HG02885 (cell line): Measurements from ENCODE around the gene MAP1A.
"Not testable (repeated sequence)": the region's sequence is repeated elsewhere in the genome, so short reads cannot be mapped to it uniquely, and the experiment has no call there.

Experiments used
- ATAC-seq: cut with Tn5 transposase; IDR thresholded peaks from one replicate; pipeline ENCODE4 v1.9.1; 2021; ENCODE audit warnings: mild to moderate bottlenecking; ENCODE audit not compliant: unreplicated experiment, poor library complexity

Gene MAP1A

GRCh38 chr15:43528542-43529007, 11.2 kb downstream of the MAP1A start:
- ATAC-seq = no peak

- ATAC-seq = no peak
Measured at GRCh38 chr15:43529141-43529540, 11.7 kb downstream of the MAP1A start.

- ATAC-seq = no peak
Measured at GRCh38 chr15:43529587-43530345, 12.4 kb downstream of the MAP1A start.

- no peak for ATAC-seq
Measured at GRCh38 chr15:43531018-43531670, 13.7 kb downstream of the MAP1A start.

DNA sequence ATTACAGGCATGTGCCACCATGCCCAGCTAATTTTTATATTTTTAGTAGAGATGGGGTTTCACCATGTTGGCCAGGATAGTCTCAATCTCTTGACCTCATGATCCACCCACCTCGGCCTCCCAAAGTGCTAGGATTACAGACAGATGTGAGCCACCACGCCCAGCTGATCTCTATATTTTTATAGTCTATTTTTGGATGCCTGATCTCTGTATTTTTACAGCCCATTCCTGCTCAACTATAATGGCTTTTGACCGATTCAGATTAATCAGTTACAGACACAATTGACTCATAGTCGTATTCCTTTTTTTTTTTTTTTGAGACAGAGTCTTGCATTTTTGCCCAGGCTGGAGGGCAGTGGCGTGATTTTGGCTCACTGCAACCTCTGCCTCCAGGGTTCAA, 15.4 kb downstream of the MAP1A start:
- not testable (repeated sequence) for ATAC-seq

DNA sequence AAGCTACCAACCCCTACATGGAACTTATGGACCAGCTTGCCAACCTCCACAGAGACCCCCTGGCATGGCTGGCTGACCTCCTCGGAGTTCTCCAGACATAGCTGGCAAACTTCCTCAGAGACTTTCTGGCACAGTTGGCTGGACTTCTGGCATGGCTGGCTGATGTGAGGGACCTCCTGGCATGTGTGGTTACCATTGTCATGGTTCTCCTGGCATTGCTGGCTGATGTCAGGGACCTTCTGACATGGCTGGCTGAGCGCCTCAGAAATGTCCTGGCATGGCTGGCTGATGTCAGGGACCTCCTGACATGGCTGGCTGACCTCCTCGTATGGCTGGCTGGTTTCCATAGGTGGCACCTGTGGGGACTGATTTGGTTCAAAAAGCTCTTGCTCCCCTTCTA, 17.5 kb downstream of the MAP1A start:
- no peak for ATAC-seq

- ATAC-seq = no peak
Measured at GRCh38 chr15:43538091-43538490, 20.7 kb downstream of the MAP1A start.

DNA sequence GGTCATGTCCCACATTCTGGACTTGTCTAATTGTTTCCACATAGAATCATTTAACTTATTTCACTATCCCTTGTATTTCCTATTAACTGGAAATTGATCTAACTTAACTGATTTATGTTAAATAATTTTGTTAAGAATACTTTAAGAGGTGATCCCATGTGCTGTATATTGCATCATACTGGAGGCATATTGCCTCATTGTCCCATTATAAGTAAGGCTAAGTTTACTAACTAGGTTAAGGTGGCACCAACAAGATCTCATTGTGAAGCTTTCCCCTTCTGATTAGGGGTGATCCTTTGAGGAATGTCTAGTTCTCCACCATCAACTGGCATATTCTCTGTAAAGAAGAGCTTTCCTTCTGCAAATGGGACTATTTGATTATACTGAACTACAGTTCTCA, 24.4 kb downstream of the MAP1A start:
- no peak for ATAC-seq

DNA sequence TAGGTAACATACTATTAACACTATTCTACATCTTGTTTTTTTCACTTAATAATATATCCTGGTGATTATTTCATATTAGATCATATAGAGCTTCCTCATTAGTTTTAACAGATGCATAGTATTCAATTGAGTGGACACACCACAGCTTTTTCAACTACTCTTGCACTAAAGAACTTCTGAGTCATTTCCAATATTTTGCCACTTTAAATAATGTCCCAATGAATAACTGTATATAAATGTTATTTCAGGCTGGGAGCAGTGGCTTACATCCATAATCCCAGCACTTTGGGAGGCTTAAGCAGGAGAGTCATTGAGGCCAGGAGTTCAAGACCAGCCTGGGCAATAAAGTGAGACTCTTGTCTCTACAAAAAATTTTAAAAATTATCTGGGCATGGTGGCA, 26.9 kb downstream of the MAP1A start:
- ATAC-seq = no peak

DNA sequence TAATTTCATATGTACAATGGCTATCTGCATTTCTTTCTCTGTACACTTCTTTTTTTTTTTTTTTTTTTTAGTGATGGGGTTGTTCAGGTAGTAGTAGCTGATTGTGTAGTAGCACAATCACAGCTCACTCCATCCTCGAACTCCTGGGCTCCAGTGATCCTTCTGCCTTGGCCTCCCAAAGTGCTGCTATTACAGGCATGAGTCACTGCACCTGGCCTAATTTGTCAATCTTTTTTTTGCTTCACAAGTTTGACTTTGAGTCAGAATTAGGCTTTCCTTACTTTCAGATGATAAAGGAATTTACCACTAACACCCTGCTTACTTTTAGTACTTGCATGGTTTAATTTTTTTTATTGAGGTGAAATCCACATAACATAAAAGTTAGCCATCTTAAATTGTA, 28.0 kb downstream of the MAP1A start:
- ATAC-seq = no peak

- no peak for ATAC-seq
Measured at GRCh38 chr15:43547539-43547938, 30.1 kb downstream of the MAP1A start.

- no peak for ATAC-seq
Measured at GRCh38 chr15:43550527-43551363, 33.3 kb downstream of the MAP1A start.

GRCh38 chr15:43552256-43552655, 34.8 kb downstream of the MAP1A start:
- ATAC-seq = no peak

DNA sequence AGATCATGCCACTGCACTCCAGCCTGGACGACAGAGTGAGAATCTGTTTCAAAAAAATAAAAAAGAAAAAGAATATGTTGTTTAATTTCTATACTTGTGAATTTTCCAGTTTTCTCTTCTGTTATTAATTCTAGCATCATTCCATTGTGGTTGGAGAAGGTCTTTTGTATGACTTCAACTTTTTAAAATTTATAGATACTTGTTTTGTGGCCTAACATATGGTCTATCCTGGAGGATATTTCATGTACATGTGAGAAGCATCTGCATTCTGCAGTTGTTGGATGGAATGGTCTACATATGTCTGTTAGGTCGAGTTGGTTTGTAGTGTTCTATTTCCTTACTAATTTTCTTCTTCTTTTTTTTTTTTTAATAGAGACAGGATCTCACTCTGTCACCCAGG, 35.6 kb downstream of the MAP1A start:
- no peak for ATAC-seq

DNA sequence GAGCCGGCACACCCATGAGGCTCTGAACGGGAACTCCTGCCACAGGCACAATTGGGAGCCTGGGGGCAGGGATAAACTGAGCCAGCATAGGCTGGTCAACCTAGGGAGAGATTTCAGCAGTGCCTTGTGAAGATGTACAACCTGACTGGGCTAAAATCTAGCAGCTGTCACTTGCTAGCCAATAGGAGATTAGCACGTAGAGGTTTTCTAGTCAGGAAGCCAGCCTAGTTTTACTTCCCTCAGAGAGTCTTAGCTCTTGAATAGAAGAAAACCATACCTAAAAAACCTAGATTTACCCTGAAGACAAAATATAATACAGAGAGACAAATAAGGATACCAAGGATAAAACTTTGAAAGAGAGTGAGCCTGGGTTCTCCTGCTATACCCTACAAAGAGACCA, 45.3 kb downstream of the MAP1A start:
- ATAC-seq = not testable (repeated sequence)

DNA sequence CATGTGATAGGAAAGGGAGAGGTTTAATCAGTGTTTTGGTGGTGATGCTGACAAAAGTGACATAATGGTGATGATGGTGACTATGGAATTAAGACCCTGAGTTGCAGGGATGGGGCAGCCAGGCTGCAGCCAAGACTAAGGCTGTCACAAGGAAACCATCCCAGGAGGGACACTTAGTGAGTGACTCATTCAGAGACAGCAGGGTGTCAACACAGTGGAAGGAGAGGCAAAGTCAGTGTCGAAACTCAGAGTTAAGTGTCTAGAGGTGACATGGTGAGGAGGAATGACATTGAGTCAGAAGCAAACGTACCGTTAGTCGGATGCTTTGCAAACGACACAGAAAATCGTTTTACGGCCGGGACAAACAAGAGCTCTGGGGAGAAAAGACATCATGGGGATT, 46.4 kb downstream of the MAP1A start:
- not testable (repeated sequence) for ATAC-seq

GRCh38 chr15:43566615-43567014, 49.2 kb downstream of the MAP1A start:
- not testable (repeated sequence) for ATAC-seq

- ATAC-seq = not testable (repeated sequence)
Measured at GRCh38 chr15:43574607-43575006, 57.2 kb downstream of the MAP1A start.
